Body of pancreas (tissue), 4 donors: ENCODE measurements around the gene DISP3. TPM values are rescaled to one million over a fixed set of nuclear protein-coding genes. Genes with fewer than 3 reads are reported as not detected.

Source experiments
- ATAC-seq: fragments of 150-250 bp; one replicate; pipeline ENCODE4 v1.9.1; 2016
- DNase-seq, 4 donors: peaks; one replicate each; pipeline ENCODE4 v3.0.0-alpha.2; 2019
- H3K27ac ChIP-seq, 4 donors: fragments of 200-600 bp; sonication (generic); 1 replicate in 3 of 4; 2 replicates in 1 of 4; pipeline versions ENCODE4 v1.5.1 to v1.6.1; 2016 to 2019; ENCODE audit warnings: mild to moderate bottlenecking in 1 of 4, mixed read lengths in 1 of 4, moderate library complexity in 1 of 4
- H3K27me3 ChIP-seq, 2 donors: fragments of 200-600 bp; sonication (generic); one replicate each; pipeline ENCODE4 v1.6.0; 2016; ENCODE audit warnings: mild to moderate bottlenecking in 1 of 2
- H3K36me3 ChIP-seq, 2 donors: fragments of 200-600 bp; sonication (generic); replicated peaks in 1 of 2; 2 replicates each; pipeline ENCODE4 v1.5.1; 2016; ENCODE audit warnings: low read depth in 2 of 2; ENCODE audit not compliant: insufficient read depth in 1 of 2
- H3K4me1 ChIP-seq: fragments of 200-600 bp; sonication (generic); one replicate; pipeline ENCODE4 v1.6.0; 2016
- H3K4me3 ChIP-seq, 2 donors: fragments of 200-600 bp; sonication (generic); 1 replicate in 1 of 2; 2 replicates in 1 of 2; pipeline ENCODE4 v1.5.1; 2016 to 2019
- H3K9me3 ChIP-seq, 3 donors: fragments of 200-600 bp; sonication (generic); 1 replicate in 2 of 3; 2 replicates in 1 of 3; pipeline ENCODE4 v1.5.1; 2016
- CTCF ChIP-seq, 7 experiments: fragments of 450-650 bp in 4 of 7; fragments of 200-600 bp in 3 of 7; sonication (generic) in 3 of 7; IDR thresholded peaks; one replicate each; pipeline ENCODE4 v1.5.1; 2016 to 2019; ENCODE audit warnings: antibody characterized with exemption in 7 of 7
- POLR2A ChIP-seq, 3 donors: fragments of 450-650 bp; IDR thresholded peaks; one replicate each; pipeline ENCODE4 v1.6.1; 2016; ENCODE audit warnings: antibody characterized with exemption in 3 of 3, mild to moderate bottlenecking in 2 of 3
- WGBS, 2 donors: methylation state at CpG; one replicate each; pipeline ENCODE4 v1.1.5; 2017; 5-methylcytosine and 5-hydroxymethylcytosine counted together
- intact Hi-C: fragments of 100-400 bp; cut with DNase I; formaldehyde crosslinking; loops from one replicate; pipeline ENCODE4 v1.15.1; 2023
- total RNA-seq, 2 donors: library from RNA; depleted of rRNA; stranded (reverse); fragments of >200 nt; gene quantifications; one replicate each; pipeline ENCODE4 v1.1.0, GENCODE V29; 2016

The DISP3 gene
- total RNA-seq, 2 donors from 2014 or later: 0.33 TPM; not detected in 1

GRCh38 chr1:11563560-11564069, 84.7 kb downstream of the DISP3 start:
- Histone ChIP-seq H3K36me3 (no peaks in the 10 kb centered on the region), H3K27ac (no peak overlapping the region), H3K4me1 (no peaks in the 10 kb centered on the region), H3K4me3 (no peak overlapping the region), H3K9me3 (no peaks in the 10 kb centered on the region), H3K27me3 (no peaks in the 10 kb centered on the region)
- DNase-seq: no peak
- ATAC-seq: no peak
- TF ChIP-seq CTCF (IDR thresholded peaks at IDR 0.05) (no peak), POLR2A (IDR thresholded peaks at IDR 0.05) (no peak)
- WGBS, 2 donors: 9 to 11% methylated on average over 3 to 14 of the region's 14 CpGs
- intact Hi-C loops: no loop called here

- Histone ChIP-seq H3K9me3 (no peaks in the 10 kb centered on the region), H3K27ac (no peak overlapping the region), H3K27me3 (no peaks in the 10 kb centered on the region), H3K4me3 (no peak overlapping the region), H3K36me3 (no peaks in the 10 kb centered on the region), H3K4me1 (no peaks in the 10 kb centered on the region)
- TF ChIP-seq CTCF (IDR thresholded peaks at IDR 0.05) (no peak), POLR2A (IDR thresholded peaks at IDR 0.05) (no peak)
- ATAC-seq: no peak
- no peak for DNase-seq
- intact Hi-C loops: no loop called here
- WGBS, 2 donors: 65 to 68% methylated on average over 5 of the region's 5 CpGs
Observed at GRCh38 chr1:11564237-11564636, 85.3 kb downstream of the DISP3 start.

GRCh38 chr1:11566042-11566850, 87.3 kb downstream of the DISP3 start:
- Histone ChIP-seq H3K27ac (no peak overlapping the region), H3K4me1 (no peaks in the 10 kb centered on the region), H3K27me3 (no peaks in the 10 kb centered on the region), H3K4me3 (no peak overlapping the region), H3K36me3 (no peaks in the 10 kb centered on the region), H3K9me3 (no peaks in the 10 kb centered on the region)
- intact Hi-C loops: no loop called here
- no peak for TF ChIP-seq POLR2A (IDR thresholded peaks at IDR 0.05)
- TF ChIP-seq CTCF (IDR thresholded peaks at IDR 0.05): no peak
- no peak for ATAC-seq
- no peak for DNase-seq
- WGBS, 2 donors: 58 to 60% methylated on average over 14 to 16 of the region's 16 CpGs

- intact Hi-C loops: no loop called here
- no peaks in the 10 kb centered on the region for H3K27me3 ChIP-seq
- TF ChIP-seq CTCF (IDR thresholded peaks at IDR 0.05) (no peak), POLR2A (IDR thresholded peaks at IDR 0.05) (no peak)
- H3K27ac ChIP-seq: no peak overlapping the region
- no peak overlapping the region for H3K4me3 ChIP-seq
- ATAC-seq (no peak), DNase-seq (no peak)
- no peaks in the 10 kb centered on the region for H3K36me3 ChIP-seq
- H3K9me3 ChIP-seq: no peaks in the 10 kb centered on the region
- no peaks in the 10 kb centered on the region for H3K4me1 ChIP-seq
- WGBS, 2 donors: 72 to 73% methylated on average over 9 to 11 of the region's 11 CpGs
Observed at GRCh38 chr1:11567244-11568065, 88.5 kb downstream of the DISP3 start.
